ENCODE results near the gene GALK1. TPM values are rescaled to one million over a fixed set of nuclear protein-coding genes. Genes with fewer than 3 reads are reported as not detected.

GALK1 gene
- total RNA-seq, 1 donor from 2014 or later, result 18.2 TPM

- Mint-ChIP-seq H3K27ac (ENCODE audit: unreplicated experiment) (peak within 1 kb of the TSS; percentile 96), H3K27me3 (ENCODE audit: unreplicated experiment) (peaks cover 5% of the 10 kb centered on the region), H3K9me3 (ENCODE audit: unreplicated experiment) (peaks cover 5% of the 10 kb centered on the region), H3K4me3 (ENCODE audit: unreplicated experiment) (peak within 1 kb of the TSS; percentile 86), H3K36me3 (ENCODE audit: unreplicated experiment) (peaks cover 3% of the 10 kb centered on the region), H3K4me1 (ENCODE audit: low read depth, unreplicated experiment) (peaks cover 18% of the 10 kb centered on the region)
- no peak for TF ChIP-seq CTCF (IDR thresholded peaks at IDR 0.05; ENCODE audit: partially characterized antibody, unreplicated experiment)
- peak; percentile 93 for DNase-seq
These were observed 19.6 kb upstream of the GALK1 start, which contains the start of gene UNK for GRCh38 chr17:75784473-75785015. Gene UNK, plus strand, starts transcription at chr17:75784806. Its CDS starts 75 bp downstream, at chr17:75784881.

- peaks cover 4% of the 10 kb centered on the region for H3K36me3 Mint-ChIP-seq (ENCODE audit: unreplicated experiment)
- peaks cover 6% of the 10 kb centered on the region for H3K9me3 Mint-ChIP-seq (ENCODE audit: unreplicated experiment)
- peak overlapping the region; percentile 86 for H3K4me3 Mint-ChIP-seq (ENCODE audit: unreplicated experiment)
- H3K4me1 Mint-ChIP-seq (ENCODE audit: low read depth, unreplicated experiment), result peaks cover 18% of the 10 kb centered on the region
- H3K27me3 Mint-ChIP-seq (ENCODE audit: unreplicated experiment), result peaks cover 5% of the 10 kb centered on the region
- no peak for DNase-seq
- peak overlapping the region; percentile 96 for H3K27ac Mint-ChIP-seq (ENCODE audit: unreplicated experiment)
- no peak for TF ChIP-seq CTCF (IDR thresholded peaks at IDR 0.05; ENCODE audit: partially characterized antibody, unreplicated experiment)
These were observed 18.9 kb upstream of the GALK1 start for GRCh38 chr17:75783803-75784472.

GRCh38 chr17:75783069-75783783 lies 18.2 kb upstream of the GALK1 start:
- Mint-ChIP-seq H3K4me1 (ENCODE audit: low read depth, unreplicated experiment) (peaks cover 18% of the 10 kb centered on the region), H3K27ac (ENCODE audit: unreplicated experiment) (peak overlapping the region; percentile 96), H3K4me3 (ENCODE audit: unreplicated experiment) (peak overlapping the region; percentile 86), H3K27me3 (ENCODE audit: unreplicated experiment) (peaks cover 5% of the 10 kb centered on the region), H3K36me3 (ENCODE audit: unreplicated experiment) (peaks cover 8% of the 10 kb centered on the region), H3K9me3 (ENCODE audit: unreplicated experiment) (peaks cover 11% of the 10 kb centered on the region)
- DNase-seq, result no peak
- peak; percentile 77 for TF ChIP-seq CTCF (IDR thresholded peaks at IDR 0.05; ENCODE audit: partially characterized antibody, unreplicated experiment)

GRCh38 chr17:75779987-75780889 lies 15.2 kb upstream of the GALK1 start:
- peaks cover 5% of the 10 kb centered on the region for H3K27me3 Mint-ChIP-seq (ENCODE audit: unreplicated experiment)
- peak overlapping the region; percentile 98 for H3K4me3 Mint-ChIP-seq (ENCODE audit: unreplicated experiment)
- no peak for TF ChIP-seq CTCF (IDR thresholded peaks at IDR 0.05; ENCODE audit: partially characterized antibody, unreplicated experiment)
- peaks cover 12% of the 10 kb centered on the region for H3K36me3 Mint-ChIP-seq (ENCODE audit: unreplicated experiment)
- H3K9me3 Mint-ChIP-seq (ENCODE audit: unreplicated experiment), result peaks cover 14% of the 10 kb centered on the region
- no peak for DNase-seq
- H3K4me1 Mint-ChIP-seq (ENCODE audit: low read depth, unreplicated experiment), result peaks cover 25% of the 10 kb centered on the region
- peak overlapping the region; percentile 99 for H3K27ac Mint-ChIP-seq (ENCODE audit: unreplicated experiment)

Measured in glutamatergic neuron (in vitro differentiated cells).